IPS-18a (cell line): ENCODE measurements around the gene OR5I1.
"Not testable (repeated sequence)": the region's sequence is repeated elsewhere in the genome, so short reads cannot be mapped to it uniquely, and the experiment has no call there.

ENCODE experiments used
- H3K27ac ChIP-seq: one replicate; pipeline ENCODE4 v1.5.1; 2013; ENCODE audit warnings: low read length
- H3K27me3 ChIP-seq: one replicate; pipeline ENCODE4 v1.6.1; 2013; ENCODE audit warnings: mild to moderate bottlenecking, low read length; ENCODE audit not compliant: control insufficient read depth, insufficient read depth
- H3K36me3 ChIP-seq: one replicate; pipeline ENCODE4 v1.6.1; 2013; ENCODE audit warnings: low read depth, low read length; ENCODE audit not compliant: control insufficient read depth
- H3K4me1 ChIP-seq: one replicate; pipeline ENCODE4 v1.6.1; 2013; ENCODE audit warnings: low read depth, low read length; ENCODE audit not compliant: control insufficient read depth
- H3K4me3 ChIP-seq: one replicate; pipeline ENCODE4 v1.5.1; 2013; ENCODE audit warnings: low read length
- H3K9ac ChIP-seq: one replicate; pipeline ENCODE4 v1.6.1; 2013; ENCODE audit warnings: mild to moderate bottlenecking, low read length, moderate library complexity
- H3K9me3 ChIP-seq: one replicate; pipeline ENCODE4 v1.6.1; 2013; ENCODE audit warnings: low read depth, low read length; ENCODE audit not compliant: control insufficient read depth

Gene OR5I1

GRCh38 chr11:55885481-55885880, 50.7 kb downstream of the OR5I1 start:
- not testable (repeated sequence) for H3K27ac ChIP-seq, H3K4me3 ChIP-seq, H3K4me1 ChIP-seq

More at GRCh38 chr11:55885481-55885880, 50.7 kb downstream of the OR5I1 start:
- H3K36me3 ChIP-seq, H3K9ac ChIP-seq, H3K27me3 ChIP-seq: not testable (repeated sequence)
- H3K9me3 ChIP-seq, result peaks cover 19% of the 10 kb centered on the region
